Loucy (cell line): ENCODE measurements around the gene RIN3.

ENCODE experiments used
- H2AFZ ChIP-seq: fragments of 200-600 bp; sonication (generic); 2 replicates; pipeline ENCODE4 v1.6.0; 2016; ENCODE audit warnings: antibody characterized with exemption, mild to moderate bottlenecking, low read length, moderate library complexity
- H3F3A ChIP-seq: fragments of 200-600 bp; 2 replicates; pipeline ENCODE4 v1.6.0; 2016; ENCODE audit warnings: antibody characterized with exemption, low read depth, mild to moderate bottlenecking
- H3K27me3 ChIP-seq: fragments of 200-600 bp; sonication (generic); 2 replicates; pipeline ENCODE4 v1.6.1; 2014; ENCODE audit warnings: low read length, mild to moderate bottlenecking; ENCODE audit not compliant: insufficient read depth, poor library complexity, severe bottlenecking
- H3K36me3 ChIP-seq: fragments of 200-600 bp; sonication (generic); 2 replicates; pipeline ENCODE4 v1.6.1; 2016; ENCODE audit warnings: low read length; ENCODE audit not compliant: insufficient read depth
- H3K4me1 ChIP-seq: fragments of 200-600 bp; sonication (generic); 2 replicates; pipeline ENCODE4 v1.5.1; 2014; ENCODE audit warnings: low read length, mild to moderate bottlenecking; ENCODE audit not compliant: insufficient read depth, poor library complexity, severe bottlenecking
- H3K4me2 ChIP-seq: fragments of 200-600 bp; sonication (generic); 2 replicates; pipeline ENCODE4 v1.6.0; 2014; ENCODE audit warnings: antibody characterized with exemption, low read length, low read depth, mild to moderate bottlenecking; ENCODE audit not compliant: poor library complexity, severe bottlenecking
- H3K4me3 ChIP-seq: fragments of 200-600 bp; sonication (generic); 2 replicates; pipeline ENCODE4 v1.5.1; 2014; ENCODE audit warnings: low read length, mild to moderate bottlenecking, mixed read lengths; ENCODE audit not compliant: poor library complexity, severe bottlenecking
- H3K79me2 ChIP-seq: fragments of 200-600 bp; sonication (generic); 2 replicates; pipeline ENCODE4 v1.6.1; 2014; ENCODE audit warnings: low read length; ENCODE audit not compliant: insufficient read depth
- H3K9ac ChIP-seq: fragments of 200-600 bp; sonication (generic); 2 replicates; pipeline ENCODE4 v1.6.0; 2014; ENCODE audit warnings: mild to moderate bottlenecking, low read depth, low read length, moderate library complexity; ENCODE audit not compliant: poor library complexity, severe bottlenecking
- H3K9me2 ChIP-seq: fragments of 200-600 bp; sonication (generic); replicated peaks from 2 replicates; pipeline ENCODE4 v1.6.1; 2016; ENCODE audit warnings: low read depth, low read length, mixed read lengths
- H3K9me3 ChIP-seq: fragments of 200-600 bp; sonication (generic); 2 replicates; pipeline ENCODE4 v1.6.1; 2014; ENCODE audit warnings: mild to moderate bottlenecking, antibody characterized with exemption, low read length, low read depth; ENCODE audit not compliant: insufficient read depth
- H4K20me1 ChIP-seq: fragments of 200-600 bp; sonication (generic); 2 replicates; pipeline ENCODE4 v1.6.0; 2014; ENCODE audit warnings: antibody characterized with exemption, low read length, mild to moderate bottlenecking; ENCODE audit not compliant: insufficient read depth, poor library complexity, severe bottlenecking
- EZH2phosphoT487 ChIP-seq: fragments of 200-600 bp; IDR thresholded peaks from 2 replicates; pipeline ENCODE4 v1.6.1; 2018; ENCODE audit warnings: antibody characterized with exemption, mild to moderate bottlenecking, moderate library complexity, borderline replicate concordance
- TF ChIP-seq, protein P1 (sequence below): fragments of 200-600 bp; sonication (generic); conservative IDR thresholded peaks from 2 replicates; pipeline ENCODE4 v1.5.1; 2014; ENCODE audit warnings: mild to moderate bottlenecking, antibody characterized with exemption, low read length

The RIN3 gene

DNA sequence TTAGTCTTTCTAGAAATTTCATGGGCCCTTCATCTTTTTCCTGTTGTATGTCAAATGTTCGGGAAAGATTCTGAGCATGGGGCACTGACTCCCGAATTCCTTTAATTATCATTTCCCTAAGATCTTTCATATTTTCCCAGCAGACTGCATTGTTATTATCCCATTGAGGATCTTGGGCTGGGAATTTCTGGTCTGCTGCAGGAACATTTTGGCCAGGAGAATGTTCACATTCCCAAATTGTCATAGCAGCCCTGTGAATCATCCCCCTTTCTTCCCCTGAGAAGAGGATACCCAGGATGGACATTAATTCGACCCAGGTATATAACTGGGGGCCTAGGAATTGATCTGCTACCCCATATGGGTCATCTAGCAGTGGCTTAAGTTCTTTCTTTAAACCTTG is 112.5 kb downstream of the RIN3 start:
- no peak overlapping the region for H3K4me3 ChIP-seq
- no peak overlapping the region for H3K4me2 ChIP-seq
- no peaks in the 10 kb centered on the region for H3K79me2 ChIP-seq
- H4K20me1 ChIP-seq: no peaks in the 10 kb centered on the region
- no peaks in the 10 kb centered on the region for H3K4me1 ChIP-seq
- H3K27me3 ChIP-seq: no peaks in the 10 kb centered on the region
- H3K9me3 ChIP-seq: peaks cover 8% of the 10 kb centered on the region; the same call in 1 of the 2 replicates
- no peak overlapping the region for H2AFZ ChIP-seq
- no peak for TF ChIP-seq EZH2phosphoT487
- TF ChIP-seq, protein P1, sequence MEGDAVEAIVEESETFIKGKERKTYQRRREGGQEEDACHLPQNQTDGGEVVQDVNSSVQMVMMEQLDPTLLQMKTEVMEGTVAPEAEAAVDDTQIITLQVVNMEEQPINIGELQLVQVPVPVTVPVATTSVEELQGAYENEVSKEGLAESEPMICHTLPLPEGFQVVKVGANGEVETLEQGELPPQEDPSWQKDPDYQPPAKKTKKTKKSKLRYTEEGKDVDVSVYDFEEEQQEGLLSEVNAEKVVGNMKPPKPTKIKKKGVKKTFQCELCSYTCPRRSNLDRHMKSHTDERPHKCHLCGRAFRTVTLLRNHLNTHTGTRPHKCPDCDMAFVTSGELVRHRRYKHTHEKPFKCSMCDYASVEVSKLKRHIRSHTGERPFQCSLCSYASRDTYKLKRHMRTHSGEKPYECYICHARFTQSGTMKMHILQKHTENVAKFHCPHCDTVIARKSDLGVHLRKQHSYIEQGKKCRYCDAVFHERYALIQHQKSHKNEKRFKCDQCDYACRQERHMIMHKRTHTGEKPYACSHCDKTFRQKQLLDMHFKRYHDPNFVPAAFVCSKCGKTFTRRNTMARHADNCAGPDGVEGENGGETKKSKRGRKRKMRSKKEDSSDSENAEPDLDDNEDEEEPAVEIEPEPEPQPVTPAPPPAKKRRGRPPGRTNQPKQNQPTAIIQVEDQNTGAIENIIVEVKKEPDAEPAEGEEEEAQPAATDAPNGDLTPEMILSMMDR: no peak
- no peaks in the 10 kb centered on the region for H3K9me2 ChIP-seq
- H3F3A ChIP-seq: no peaks in the 10 kb centered on the region
- H3K9ac ChIP-seq: no peak overlapping the region
- peaks cover 61% of the 10 kb centered on the region for H3K36me3 ChIP-seq

DNA sequence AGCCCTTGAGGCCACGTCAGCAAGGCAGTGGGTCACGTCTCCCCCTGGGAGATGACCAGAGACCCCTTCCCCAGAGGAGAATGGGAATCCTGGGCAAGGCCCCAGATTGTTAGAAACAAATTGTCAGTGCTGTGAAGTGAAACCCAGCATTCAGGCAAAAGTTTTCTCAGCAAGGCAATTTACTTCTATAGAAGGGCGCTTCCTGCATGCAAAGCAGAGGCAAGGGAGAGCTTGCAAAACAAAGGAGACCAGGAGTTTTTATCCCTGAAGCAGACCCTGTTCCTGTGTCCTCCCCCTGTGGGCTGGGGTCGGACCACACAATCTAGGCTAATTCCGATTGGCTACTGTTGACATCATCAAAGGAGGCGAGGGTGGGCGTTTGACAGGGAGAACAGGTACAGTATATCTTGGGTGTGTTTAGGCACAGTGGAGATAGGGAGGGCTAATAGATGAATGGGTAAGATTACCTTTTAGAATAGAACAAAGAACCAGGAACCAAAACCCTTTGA is 114.2 kb downstream of the RIN3 start:
- H3K4me2 ChIP-seq: no peak overlapping the region
- no peaks in the 10 kb centered on the region for H3K79me2 ChIP-seq
- H3F3A ChIP-seq: no peaks in the 10 kb centered on the region
- peaks cover 45% of the 10 kb centered on the region for H3K36me3 ChIP-seq
- no peaks in the 10 kb centered on the region for H3K4me1 ChIP-seq
- no peaks in the 10 kb centered on the region for H4K20me1 ChIP-seq
- no peak for TF ChIP-seq EZH2phosphoT487
- TF ChIP-seq, protein P1: no peak
- peaks cover 8% of the 10 kb centered on the region; the same call in 1 of the 2 replicates for H3K9me3 ChIP-seq
- H2AFZ ChIP-seq: no peak overlapping the region
- no peak overlapping the region for H3K4me3 ChIP-seq
- H3K9me2 ChIP-seq: no peaks in the 10 kb centered on the region
- no peak overlapping the region for H3K9ac ChIP-seq
- H3K27me3 ChIP-seq: no peaks in the 10 kb centered on the region

DNA sequence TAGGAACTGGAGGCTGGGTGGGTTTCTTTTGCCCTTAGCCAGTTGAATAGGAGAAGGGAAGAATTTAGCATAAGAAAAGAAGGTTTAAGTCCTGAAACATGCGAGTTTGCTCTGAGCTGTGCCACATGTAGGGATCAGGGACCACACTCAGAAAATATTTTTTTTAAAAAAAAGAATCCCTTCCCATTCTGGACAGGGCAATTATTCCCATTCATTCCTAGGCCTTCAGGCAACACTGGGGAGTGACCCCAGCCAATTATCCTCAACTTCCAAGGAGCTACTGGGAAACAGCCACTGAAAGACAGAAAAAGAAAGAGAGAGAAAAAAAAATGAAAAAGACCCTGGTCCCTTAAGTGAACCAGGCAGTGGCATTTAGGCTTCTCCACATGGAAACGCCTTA is 115.1 kb downstream of the RIN3 start:
- H3F3A ChIP-seq: no peaks in the 10 kb centered on the region
- H3K79me2 ChIP-seq: no peaks in the 10 kb centered on the region
- H3K9ac ChIP-seq: no peak overlapping the region
- no peak overlapping the region for H3K4me3 ChIP-seq
- peaks cover 2% of the 10 kb centered on the region for H4K20me1 ChIP-seq
- H3K4me2 ChIP-seq: no peak overlapping the region
- peaks cover 37% of the 10 kb centered on the region; the same call in 1 of the 2 replicates for H3K36me3 ChIP-seq
- no peaks in the 10 kb centered on the region for H3K27me3 ChIP-seq
- H2AFZ ChIP-seq: no peak overlapping the region
- TF ChIP-seq, protein P1: no peak
- TF ChIP-seq EZH2phosphoT487: no peak
- peaks cover 8% of the 10 kb centered on the region; the same call in 1 of the 2 replicates for H3K9me3 ChIP-seq
- H3K4me1 ChIP-seq: no peaks in the 10 kb centered on the region
- no peaks in the 10 kb centered on the region for H3K9me2 ChIP-seq
